ENCODE measurements around the gene MFSD6. TPM values are rescaled to one million over a fixed set of nuclear protein-coding genes. Genes with fewer than 3 reads are reported as not detected.

The MFSD6 gene
- total and polyA plus RNA-seq, 4 donors: 11.7 to 61.7 (median 37.4) TPM

DNA sequence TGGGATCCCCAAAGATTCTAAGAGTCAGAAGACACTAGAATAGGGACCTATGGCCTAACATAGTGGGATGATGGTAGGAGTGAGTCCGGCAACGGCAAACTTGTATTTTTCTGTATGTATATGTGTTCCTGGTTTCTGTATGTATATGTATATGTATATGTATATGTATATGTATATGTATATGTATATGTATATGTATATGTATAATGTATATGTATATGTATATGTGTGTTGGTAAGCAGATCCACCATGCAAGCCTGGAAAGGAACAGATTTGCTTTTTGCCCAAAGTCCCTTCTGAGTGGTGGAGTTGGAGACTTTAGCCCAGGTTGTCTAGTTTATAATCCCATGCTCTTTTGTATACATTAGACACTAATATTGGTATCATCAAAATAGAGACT, 46.6 kb downstream of the MFSD6 start:
- peaks cover 0 to 5% (median under 1%) of the 10 kb centered on the region in 4 donors for H3K36me3 ChIP-seq (ENCODE audit: control insufficient read depth in 4 of 4, insufficient read depth in 4 of 4, low read length in 4 of 4)
- H3K4me3 ChIP-seq: no peak overlapping the region
- WGBS, 2 donors: 94 to 98% methylated on average over 2 of the region's 2 CpGs
- H3K27ac ChIP-seq (ENCODE audit: low read depth in 1 of 2, low read length in 1 of 2): no peak overlapping the region
- no peak for ATAC-seq (ENCODE audit: insufficient read depth, low FRiP score)
- no peak for DNase-seq
- H3K9me3 ChIP-seq (ENCODE audit: control insufficient read depth in 4 of 4, insufficient read depth in 3 of 4, low read length in 3 of 4): peaks cover 0 to 2% (median 0%) of the 10 kb centered on the region in 4 donors
- H3K4me1 ChIP-seq (ENCODE audit: control insufficient read depth in 5 of 5, insufficient read depth in 5 of 5, low read length in 5 of 5): peaks cover 0 to 2% (median 0%) of the 10 kb centered on the region in 5 donors
- H3K27me3 ChIP-seq (ENCODE audit: control insufficient read depth in 3 of 3, insufficient read depth in 3 of 3, low read length in 2 of 3): no peaks in the 10 kb centered on the region
- H3K9ac ChIP-seq (ENCODE audit: insufficient read depth in 1 of 2, low read length in 2 of 2): no peak overlapping the region
- TF ChIP-seq, protein P1, sequence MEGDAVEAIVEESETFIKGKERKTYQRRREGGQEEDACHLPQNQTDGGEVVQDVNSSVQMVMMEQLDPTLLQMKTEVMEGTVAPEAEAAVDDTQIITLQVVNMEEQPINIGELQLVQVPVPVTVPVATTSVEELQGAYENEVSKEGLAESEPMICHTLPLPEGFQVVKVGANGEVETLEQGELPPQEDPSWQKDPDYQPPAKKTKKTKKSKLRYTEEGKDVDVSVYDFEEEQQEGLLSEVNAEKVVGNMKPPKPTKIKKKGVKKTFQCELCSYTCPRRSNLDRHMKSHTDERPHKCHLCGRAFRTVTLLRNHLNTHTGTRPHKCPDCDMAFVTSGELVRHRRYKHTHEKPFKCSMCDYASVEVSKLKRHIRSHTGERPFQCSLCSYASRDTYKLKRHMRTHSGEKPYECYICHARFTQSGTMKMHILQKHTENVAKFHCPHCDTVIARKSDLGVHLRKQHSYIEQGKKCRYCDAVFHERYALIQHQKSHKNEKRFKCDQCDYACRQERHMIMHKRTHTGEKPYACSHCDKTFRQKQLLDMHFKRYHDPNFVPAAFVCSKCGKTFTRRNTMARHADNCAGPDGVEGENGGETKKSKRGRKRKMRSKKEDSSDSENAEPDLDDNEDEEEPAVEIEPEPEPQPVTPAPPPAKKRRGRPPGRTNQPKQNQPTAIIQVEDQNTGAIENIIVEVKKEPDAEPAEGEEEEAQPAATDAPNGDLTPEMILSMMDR (IDR thresholded peaks at IDR 0.05; ENCODE audit: control extremely low read depth, extremely low read depth): no peak

DNA sequence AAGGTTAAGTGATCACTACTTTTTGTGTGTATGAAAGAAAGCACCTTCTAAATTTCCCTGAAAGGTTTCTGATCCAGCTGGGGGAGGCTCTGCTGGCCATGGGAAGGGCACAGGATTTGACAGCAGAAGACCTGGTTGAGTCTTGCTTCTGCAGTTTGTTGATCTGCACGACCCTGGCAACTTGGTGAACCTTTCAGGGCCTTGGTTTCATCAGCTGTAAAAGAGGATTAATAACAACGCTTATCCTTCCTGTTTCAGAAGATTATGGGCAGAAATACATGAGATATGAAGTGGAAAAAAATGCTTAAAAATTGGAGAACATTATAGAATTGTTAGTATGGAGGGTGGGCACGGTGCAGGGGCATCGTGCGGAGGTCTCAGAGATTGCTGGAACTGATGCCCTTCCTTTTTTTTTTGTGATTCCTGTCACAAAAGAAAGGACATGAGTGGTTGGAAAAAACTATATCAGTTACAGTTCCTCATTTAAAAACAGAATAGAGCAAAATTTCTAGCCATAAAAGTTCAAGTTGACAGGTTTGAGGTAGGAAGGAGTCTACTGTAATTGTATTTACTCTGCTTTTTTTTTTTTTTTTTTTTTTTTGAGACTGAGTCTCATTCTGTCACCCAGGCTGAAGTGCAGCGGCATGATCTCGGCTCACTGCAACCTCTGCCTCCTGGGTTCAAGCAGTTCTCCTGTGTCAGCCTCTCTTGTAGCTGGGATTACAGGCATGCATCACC, 47.4 kb downstream of the MFSD6 start:
- no peaks in the 10 kb centered on the region for H3K27me3 ChIP-seq (ENCODE audit: control insufficient read depth in 3 of 3, insufficient read depth in 3 of 3, low read length in 2 of 3)
- DNase-seq (no peak), ATAC-seq (ENCODE audit: insufficient read depth, low FRiP score) (no peak)
- H3K27ac ChIP-seq (ENCODE audit: low read depth in 1 of 2, low read length in 1 of 2): no peak overlapping the region
- peaks cover 0 to 2% (median 0%) of the 10 kb centered on the region in 4 donors for H3K9me3 ChIP-seq (ENCODE audit: control insufficient read depth in 4 of 4, insufficient read depth in 3 of 4, low read length in 3 of 4)
- H3K9ac ChIP-seq (ENCODE audit: insufficient read depth in 1 of 2, low read length in 2 of 2): no peak overlapping the region
- H3K4me1 ChIP-seq (ENCODE audit: control insufficient read depth in 5 of 5, insufficient read depth in 5 of 5, low read length in 5 of 5): peaks cover 0 to 3% (median 0%) of the 10 kb centered on the region in 5 donors
- H3K4me3 ChIP-seq: no peak overlapping the region
- TF ChIP-seq, protein P1 (IDR thresholded peaks at IDR 0.05; ENCODE audit: control extremely low read depth, extremely low read depth): no peak
- peaks cover 0 to 5% (median under 1%) of the 10 kb centered on the region in 4 donors for H3K36me3 ChIP-seq (ENCODE audit: control insufficient read depth in 4 of 4, insufficient read depth in 4 of 4, low read length in 4 of 4)
- 79 to 85% methylated on average over 7 of the region's 7 CpGs for WGBS, 2 donors

DNA sequence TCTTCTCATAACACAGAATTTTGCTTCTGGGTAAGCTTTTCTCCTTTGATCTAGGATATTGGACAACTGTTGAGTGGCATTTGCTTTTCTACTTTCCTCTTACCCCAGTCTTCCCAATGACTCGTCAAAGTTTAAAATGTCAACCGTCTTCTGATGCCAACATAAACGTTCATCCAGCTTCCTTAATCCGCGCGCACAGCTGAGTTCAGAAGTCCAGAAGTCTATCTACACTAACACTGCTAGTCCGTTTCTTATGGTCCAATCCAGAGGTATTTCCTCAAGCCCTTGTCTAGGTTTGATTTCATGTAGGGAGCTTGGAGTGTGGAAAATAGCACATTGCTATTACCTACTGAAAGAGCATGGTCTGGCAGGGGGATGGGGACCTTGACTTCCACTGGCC, 48.7 kb downstream of the MFSD6 start:
- Histone ChIP-seq H3K4me1 (ENCODE audit: control insufficient read depth in 5 of 5, insufficient read depth in 5 of 5, low read length in 5 of 5) (peaks cover 0 to 2% (median 0%) of the 10 kb centered on the region in 5 donors), H3K36me3 (ENCODE audit: control insufficient read depth in 4 of 4, insufficient read depth in 4 of 4, low read length in 4 of 4) (peaks cover 0 to 3% (median under 1%) of the 10 kb centered on the region in 4 donors), H3K27me3 (ENCODE audit: control insufficient read depth in 3 of 3, insufficient read depth in 3 of 3, low read length in 2 of 3) (no peaks in the 10 kb centered on the region), H3K4me3 (no peak overlapping the region), H3K27ac (ENCODE audit: low read depth in 1 of 2, low read length in 1 of 2) (no peak overlapping the region), H3K9ac (ENCODE audit: insufficient read depth in 1 of 2, low read length in 2 of 2) (no peak overlapping the region), H3K9me3 (ENCODE audit: control insufficient read depth in 4 of 4, insufficient read depth in 3 of 4, low read length in 3 of 4) (peaks cover 0 to 2% (median 0%) of the 10 kb centered on the region in 4 donors)
- TF ChIP-seq, protein P1 (IDR thresholded peaks at IDR 0.05; ENCODE audit: control extremely low read depth, extremely low read depth): no peak
- no peak for DNase-seq
- ATAC-seq (ENCODE audit: insufficient read depth, low FRiP score): no peak
- 77 to 80% methylated on average over 7 of the region's 7 CpGs for WGBS, 2 donors

Data from lung (tissue), 12 donors.